ENCODE data around the gene MAP1LC3B2.
A peak's percentile ranks its signal among the peaks of the same experiment; 100 is the strongest.
"Not testable (repeated sequence)": the region's sequence is repeated elsewhere in the genome, so short reads cannot be mapped to it uniquely, and the experiment has no call there.

MAP1LC3B2 gene

GRCh38 chr12:116564080-116564479 lies 4.9 kb downstream of the MAP1LC3B2 start:
- peaks cover 10% of the 10 kb centered on the region for H3K9me3 Mint-ChIP-seq
- no peak for ATAC-seq

GRCh38 chr12:116565221-116565620 lies 6.0 kb downstream of the MAP1LC3B2 start:
- not testable (repeated sequence) for H3K4me3 Mint-ChIP-seq, H3K27me3 Mint-ChIP-seq, ATAC-seq
- peaks cover 12% of the 10 kb centered on the region for H3K4me1 Mint-ChIP-seq
- peaks cover 18% of the 10 kb centered on the region for H3K36me3 Mint-ChIP-seq
- H3K27ac Mint-ChIP-seq: peak overlapping the region; percentile 55
- peaks cover 10% of the 10 kb centered on the region for H3K9me3 Mint-ChIP-seq

More at GRCh38 chr12:116564080-116564479, 4.9 kb downstream of the MAP1LC3B2 start:
- H3K4me1 Mint-ChIP-seq: peaks cover 19% of the 10 kb centered on the region
- H3K27me3 Mint-ChIP-seq: no peaks in the 10 kb centered on the region
- H3K4me3 Mint-ChIP-seq: no peak overlapping the region
- H3K36me3 Mint-ChIP-seq: peaks cover 18% of the 10 kb centered on the region
- H3K27ac Mint-ChIP-seq: no peak overlapping the region

GRCh38 chr12:116565963-116566362 lies 6.8 kb downstream of the MAP1LC3B2 start:
- Mint-ChIP-seq H3K4me3 (no peak overlapping the region), H3K36me3 (peaks cover 18% of the 10 kb centered on the region), H3K27me3 (no peaks in the 10 kb centered on the region), H3K9me3 (peaks cover 10% of the 10 kb centered on the region), H3K4me1 (peaks cover 5% of the 10 kb centered on the region), H3K27ac (no peak overlapping the region)
- ATAC-seq: no peak

GRCh38 chr12:116568203-116568602 lies 9.0 kb downstream of the MAP1LC3B2 start:
- Mint-ChIP-seq H3K36me3 (peaks cover 18% of the 10 kb centered on the region), H3K27me3 (no peaks in the 10 kb centered on the region), H3K27ac (no peak overlapping the region), H3K4me3 (no peak overlapping the region), H3K9me3 (peaks cover 10% of the 10 kb centered on the region), H3K4me1 (no peaks in the 10 kb centered on the region)
- ATAC-seq: no peak

GRCh38 chr12:116571089-116571488 lies 11.9 kb downstream of the MAP1LC3B2 start:
- Mint-ChIP-seq H3K36me3 (no peaks in the 10 kb centered on the region), H3K4me1 (no peaks in the 10 kb centered on the region), H3K4me3 (no peak overlapping the region), H3K27ac (no peak overlapping the region), H3K27me3 (no peaks in the 10 kb centered on the region), H3K9me3 (no peaks in the 10 kb centered on the region)
- no peak for ATAC-seq

- Mint-ChIP-seq H3K27me3 (no peaks in the 10 kb centered on the region), H3K9me3 (peaks cover 5% of the 10 kb centered on the region), H3K27ac (no peak overlapping the region), H3K4me3 (no peak overlapping the region), H3K4me1 (no peaks in the 10 kb centered on the region), H3K36me3 (peaks cover 6% of the 10 kb centered on the region)
- ATAC-seq: no peak
Measured at GRCh38 chr12:116573776-116574175, 14.6 kb downstream of the MAP1LC3B2 start.

GRCh38 chr12:116575754-116576153 lies 16.6 kb downstream of the MAP1LC3B2 start:
- H3K9me3 Mint-ChIP-seq, ATAC-seq, H3K27ac Mint-ChIP-seq, H3K4me3 Mint-ChIP-seq, H3K36me3 Mint-ChIP-seq, H3K4me1 Mint-ChIP-seq, H3K27me3 Mint-ChIP-seq: not testable (repeated sequence)

GRCh38 chr12:116577154-116577561 lies 18.0 kb downstream of the MAP1LC3B2 start:
- H3K9me3 Mint-ChIP-seq: peaks cover 5% of the 10 kb centered on the region
- ATAC-seq: no peak
- no peaks in the 10 kb centered on the region for H3K27me3 Mint-ChIP-seq
- H3K27ac Mint-ChIP-seq: no peak overlapping the region
- peaks cover 6% of the 10 kb centered on the region for H3K36me3 Mint-ChIP-seq
- no peaks in the 10 kb centered on the region for H3K4me1 Mint-ChIP-seq
- H3K4me3 Mint-ChIP-seq: no peak overlapping the region

- no peak overlapping the region for H3K4me3 Mint-ChIP-seq
- peaks cover 8% of the 10 kb centered on the region for H3K4me1 Mint-ChIP-seq
- ATAC-seq: no peak
- H3K36me3 Mint-ChIP-seq: peaks cover 6% of the 10 kb centered on the region
- H3K9me3 Mint-ChIP-seq: peaks cover 5% of the 10 kb centered on the region
- H3K27me3 Mint-ChIP-seq: no peaks in the 10 kb centered on the region
- no peak overlapping the region for H3K27ac Mint-ChIP-seq
Measured at GRCh38 chr12:116578051-116578450, 18.9 kb downstream of the MAP1LC3B2 start.

GRCh38 chr12:116582610-116583009 lies 23.4 kb downstream of the MAP1LC3B2 start:
- Mint-ChIP-seq H3K27ac (no peak overlapping the region), H3K4me3 (no peak overlapping the region), H3K4me1 (peaks cover 8% of the 10 kb centered on the region), H3K27me3 (no peaks in the 10 kb centered on the region), H3K36me3 (peaks cover 6% of the 10 kb centered on the region), H3K9me3 (peaks cover 11% of the 10 kb centered on the region)
- ATAC-seq: no peak

- Mint-ChIP-seq H3K27ac (no peak overlapping the region), H3K4me3 (no peak overlapping the region), H3K9me3 (peaks cover 8% of the 10 kb centered on the region), H3K27me3 (no peaks in the 10 kb centered on the region), H3K36me3 (peaks cover 2% of the 10 kb centered on the region), H3K4me1 (peaks cover 8% of the 10 kb centered on the region)
- no peak for ATAC-seq
Measured at GRCh38 chr12:116583129-116583694, 24.0 kb downstream of the MAP1LC3B2 start.

- no peak for ATAC-seq
- Mint-ChIP-seq H3K4me1 (peaks cover 15% of the 10 kb centered on the region), H3K4me3 (no peak overlapping the region), H3K27ac (no peak overlapping the region), H3K9me3 (peaks cover 6% of the 10 kb centered on the region), H3K36me3 (no peaks in the 10 kb centered on the region), H3K27me3 (no peaks in the 10 kb centered on the region)
Measured at GRCh38 chr12:116587270-116587669, 28.1 kb downstream of the MAP1LC3B2 start.

- H3K27ac Mint-ChIP-seq: no peak overlapping the region
- H3K36me3 Mint-ChIP-seq: no peaks in the 10 kb centered on the region
- H3K9me3 Mint-ChIP-seq: peaks cover 6% of the 10 kb centered on the region
- peaks cover 14% of the 10 kb centered on the region for H3K4me1 Mint-ChIP-seq
- H3K27me3 Mint-ChIP-seq: no peaks in the 10 kb centered on the region
- no peak overlapping the region for H3K4me3 Mint-ChIP-seq
- ATAC-seq: no peak
Measured at GRCh38 chr12:116588390-116589028, 29.3 kb downstream of the MAP1LC3B2 start.

GRCh38 chr12:116589581-116589980 lies 30.4 kb downstream of the MAP1LC3B2 start:
- Mint-ChIP-seq H3K36me3 (no peaks in the 10 kb centered on the region), H3K27me3 (no peaks in the 10 kb centered on the region), H3K4me3 (no peak overlapping the region), H3K4me1 (peaks cover 22% of the 10 kb centered on the region), H3K9me3 (peaks cover 6% of the 10 kb centered on the region), H3K27ac (no peak overlapping the region)
- ATAC-seq: no peak

GRCh38 chr12:116590561-116590960 lies 31.4 kb downstream of the MAP1LC3B2 start:
- no peak overlapping the region for H3K27ac Mint-ChIP-seq
- no peak for ATAC-seq
- H3K27me3 Mint-ChIP-seq: no peaks in the 10 kb centered on the region
- H3K36me3 Mint-ChIP-seq: no peaks in the 10 kb centered on the region
- peaks cover 6% of the 10 kb centered on the region for H3K9me3 Mint-ChIP-seq
- H3K4me3 Mint-ChIP-seq: no peak overlapping the region
- H3K4me1 Mint-ChIP-seq: peaks cover 32% of the 10 kb centered on the region

GRCh38 chr12:116591855-116592637 lies 32.9 kb downstream of the MAP1LC3B2 start:
- no peak for ATAC-seq
- no peaks in the 10 kb centered on the region for H3K27me3 Mint-ChIP-seq

More at GRCh38 chr12:116591855-116592637, 32.9 kb downstream of the MAP1LC3B2 start:
- Mint-ChIP-seq H3K9me3 (peaks cover 10% of the 10 kb centered on the region), H3K27ac (peak overlapping the region; percentile 71), H3K36me3 (no peaks in the 10 kb centered on the region), H3K4me1 (peaks cover 37% of the 10 kb centered on the region), H3K4me3 (no peak overlapping the region)
